ENCODE data around the gene CA5A.

Gene CA5A

DNA sequence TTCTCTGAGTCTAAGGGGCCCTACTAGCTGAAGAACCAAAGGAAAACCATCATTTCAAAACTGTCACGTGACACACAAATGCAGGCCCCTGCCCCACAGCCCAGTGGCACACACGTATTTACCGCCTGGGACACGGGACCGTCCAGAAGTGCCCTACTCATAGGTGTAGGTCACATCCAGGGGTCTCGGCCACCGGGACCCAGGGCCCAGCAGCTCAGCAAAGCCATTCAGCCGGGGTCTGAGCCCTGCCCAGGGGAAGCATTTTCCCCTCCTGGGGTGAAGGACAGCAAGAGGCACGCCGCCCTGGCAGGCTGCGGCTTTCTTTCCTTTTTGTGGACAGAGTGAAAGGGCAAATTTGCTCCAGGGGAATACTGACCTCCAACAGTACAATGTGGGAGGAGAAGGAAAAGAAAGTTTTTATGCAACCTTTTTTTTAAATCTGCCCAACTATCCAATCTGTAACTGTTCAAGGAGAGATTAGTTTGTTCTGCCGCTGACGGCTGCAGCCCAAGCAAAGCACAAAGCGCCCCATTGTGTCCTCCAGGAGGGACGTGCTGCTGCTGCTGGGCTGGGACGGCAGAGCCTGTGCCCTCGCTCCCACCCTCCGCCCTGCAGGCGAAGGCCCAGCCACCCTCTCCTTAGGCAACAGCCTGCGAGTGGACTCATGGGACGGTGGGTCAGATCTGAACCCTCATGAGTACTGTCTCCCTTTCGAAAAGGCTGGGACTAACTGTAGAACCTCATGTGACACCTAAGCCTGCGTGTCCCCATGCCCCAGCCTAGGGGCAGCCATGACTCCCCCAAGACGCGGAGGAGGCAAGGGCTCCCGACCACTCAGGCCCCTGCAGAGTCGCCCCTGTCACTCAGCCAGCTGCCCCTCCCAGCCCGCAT, 88.3 kb downstream of the CA5A start:
- DNase-seq (ENCODE audit: low spot score): no peak

DNA sequence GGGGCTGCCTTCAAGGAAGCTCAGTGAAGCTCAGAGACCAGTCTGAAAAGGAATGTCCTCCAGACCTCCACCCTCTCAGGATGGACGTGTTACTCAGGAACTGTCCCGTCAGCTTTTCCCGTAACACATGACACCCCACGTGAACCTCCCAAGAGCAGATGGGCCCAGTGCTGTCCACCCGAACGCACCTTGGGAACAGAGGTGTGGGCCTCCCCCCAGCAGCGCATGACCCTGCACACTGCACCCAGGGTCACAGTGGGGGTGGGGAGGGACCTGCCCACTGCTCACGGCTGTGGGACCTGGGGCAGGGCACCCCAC, 88.9 kb downstream of the CA5A start:
- DNase-seq (ENCODE audit: low spot score): no peak

DNA sequence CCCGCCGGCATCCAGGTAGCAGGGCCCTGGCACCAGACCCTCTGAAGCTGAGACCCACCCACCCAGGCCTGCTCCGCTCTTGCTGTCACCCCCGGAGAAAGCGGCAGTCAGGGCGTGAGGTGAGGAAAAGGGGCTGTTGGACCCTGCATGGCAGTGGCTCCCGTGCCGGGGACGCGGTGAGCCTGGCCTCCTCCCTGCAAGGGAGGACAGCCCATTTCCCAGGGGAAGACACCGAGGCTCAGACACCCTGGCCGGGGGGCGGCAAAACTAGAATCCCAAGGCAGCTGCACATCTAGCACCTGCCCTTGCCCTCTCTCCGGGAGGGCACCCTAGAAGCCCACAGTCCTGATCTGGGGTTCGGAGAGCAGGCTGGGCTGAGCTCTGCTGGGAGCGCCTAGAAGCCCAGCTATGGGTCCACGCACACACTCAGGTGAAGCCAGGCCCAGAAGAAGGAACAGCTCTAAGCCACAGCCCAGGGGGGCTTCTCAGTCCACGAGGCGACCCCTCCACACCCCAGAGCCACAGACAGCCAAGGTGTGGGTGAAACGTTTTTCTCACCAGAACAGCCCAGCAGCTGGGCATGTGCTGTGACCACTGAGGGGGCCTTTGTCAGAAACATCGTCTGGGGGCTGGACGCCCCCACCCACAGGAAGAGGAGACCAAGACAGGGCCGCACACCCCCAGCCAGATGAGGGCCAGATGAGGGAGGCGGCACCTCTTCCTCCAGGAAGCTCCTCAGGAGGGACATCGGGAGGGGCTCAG, 89.4 kb downstream of the CA5A start:
- no peak for DNase-seq (ENCODE audit: low spot score)

DNA sequence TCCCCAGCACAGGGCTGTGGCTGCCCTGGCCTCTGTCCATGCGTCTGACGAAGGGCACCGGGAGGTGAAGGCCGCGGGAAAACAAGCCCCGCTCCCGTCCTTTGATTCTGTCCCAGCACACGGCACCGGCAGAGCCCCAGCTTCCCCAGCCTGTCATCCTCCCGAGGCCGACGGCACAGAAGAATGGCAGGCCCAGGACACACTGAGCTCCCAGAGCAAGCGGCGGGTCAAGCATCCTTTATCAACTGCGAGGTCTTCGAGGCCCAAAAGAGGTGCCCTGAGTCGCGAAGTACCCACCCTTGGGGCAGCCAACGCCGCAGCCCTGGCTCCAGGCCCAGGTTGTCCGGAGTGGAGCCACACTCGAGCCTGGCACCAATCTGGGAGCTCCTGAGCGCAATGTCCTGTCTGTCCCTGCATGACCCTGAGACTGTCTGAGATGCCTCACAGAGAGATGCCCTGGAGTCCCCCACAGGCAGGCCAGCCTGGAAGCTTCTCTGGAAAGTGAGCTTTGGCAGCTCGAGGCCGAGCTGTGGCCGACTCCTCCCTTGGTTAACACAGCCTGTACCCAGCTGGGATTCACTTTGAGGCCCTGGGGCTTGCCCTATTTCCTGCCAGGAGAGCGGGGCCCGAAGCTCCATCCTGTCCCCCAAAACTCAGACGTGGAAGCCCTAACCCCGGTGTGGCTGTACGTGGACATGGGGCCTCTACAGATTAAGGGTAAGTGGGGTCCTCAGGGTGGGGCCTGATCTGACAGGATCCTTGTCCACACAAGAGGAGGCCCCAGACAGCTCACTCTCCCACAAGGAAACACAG, 90.3 kb downstream of the CA5A start:
- no peak for DNase-seq (ENCODE audit: low spot score)

DNA sequence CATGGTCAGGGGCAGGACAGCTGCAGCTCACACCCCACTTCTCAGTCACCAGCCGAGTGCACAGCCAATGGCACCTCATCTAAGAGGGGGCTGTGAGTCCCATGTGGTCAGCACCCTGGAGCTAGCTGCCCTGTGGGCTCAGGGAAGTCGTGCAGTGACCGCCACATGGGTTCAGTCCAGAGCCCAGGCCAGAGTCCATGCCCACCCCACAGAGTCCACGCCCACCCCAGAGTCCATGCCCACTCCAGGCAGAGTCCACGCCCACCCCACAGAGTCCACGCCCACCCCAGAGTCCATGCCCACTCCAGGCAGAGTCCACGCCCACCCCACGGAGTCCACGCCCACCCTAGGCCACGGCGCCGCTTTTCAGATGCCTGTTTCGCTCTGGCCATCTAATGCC, 91.1 kb downstream of the CA5A start:
- DNase-seq (ENCODE audit: low spot score): no peak

DNA sequence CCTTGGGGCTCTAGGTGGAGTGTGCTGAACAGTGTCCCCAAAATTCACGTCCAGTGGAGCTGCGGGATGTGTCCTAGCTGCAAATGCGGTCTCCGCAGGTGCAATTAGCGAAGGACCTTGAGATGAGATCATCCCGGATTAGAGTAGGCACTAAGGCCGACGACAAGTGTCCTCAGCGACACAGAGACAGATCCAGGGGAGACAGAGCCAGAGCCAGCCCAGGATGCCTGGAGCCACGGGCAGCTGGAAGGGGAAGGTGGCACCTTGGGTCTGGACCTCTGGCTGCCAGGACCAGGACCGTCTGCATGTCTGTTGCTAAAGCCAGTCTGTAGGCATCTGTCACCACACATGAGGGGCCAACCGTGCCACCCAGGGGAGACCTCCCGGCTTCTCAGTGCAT, 91.5 kb downstream of the CA5A start:
- DNase-seq (ENCODE audit: low spot score): no peak

DNA sequence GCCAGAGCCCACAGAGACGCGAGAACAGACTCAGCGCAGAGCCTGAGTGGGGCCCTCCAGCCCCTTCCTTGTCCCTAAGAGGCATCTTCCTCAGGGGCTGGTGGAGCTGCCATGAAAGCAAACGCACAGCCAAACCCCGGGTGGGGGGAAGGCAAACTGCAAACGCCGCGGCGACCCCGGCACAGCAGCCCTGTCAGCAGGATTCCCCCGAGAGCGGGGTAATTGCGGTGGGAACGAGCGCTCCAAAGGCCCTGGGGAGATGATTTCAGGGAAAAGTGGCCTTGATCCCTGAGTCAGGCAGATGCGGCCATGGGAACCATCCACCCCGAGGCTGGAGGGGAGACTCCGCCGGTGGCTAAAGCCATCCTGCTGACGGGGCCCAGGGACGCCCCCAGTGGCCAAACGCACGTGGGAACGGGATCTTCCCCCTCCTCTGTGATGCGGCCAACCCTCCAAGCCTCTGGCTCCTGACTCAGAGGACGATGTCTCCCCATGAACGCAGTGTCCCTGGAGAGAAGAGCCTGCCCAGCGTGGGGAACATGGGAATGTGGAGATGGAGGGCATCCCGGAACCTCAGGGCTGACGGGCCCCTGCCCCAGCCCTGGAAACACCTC, 92.1 kb downstream of the CA5A start:
- DNase-seq (ENCODE audit: low spot score): no peak

DNA sequence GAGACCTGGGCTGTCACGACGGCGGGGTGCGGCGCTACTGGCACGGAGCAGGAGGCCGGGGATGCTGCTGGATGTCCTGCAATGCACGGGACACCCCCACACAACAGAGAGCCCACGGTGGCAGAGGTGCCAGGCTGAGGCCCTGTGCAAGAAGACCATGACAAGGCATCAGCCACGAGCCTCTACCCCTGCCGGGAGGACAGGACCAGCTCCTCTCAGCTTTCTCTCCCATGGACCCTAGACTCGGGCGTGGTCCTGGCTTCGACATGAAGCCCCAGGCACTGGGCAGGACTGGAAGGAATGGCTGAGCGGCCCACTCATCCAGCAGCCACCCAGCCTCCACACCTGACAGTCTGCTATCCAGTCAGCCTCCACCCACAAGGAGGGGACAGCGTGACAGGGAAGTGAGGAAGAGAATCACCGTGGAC, 92.6 kb downstream of the CA5A start:
- DNase-seq (ENCODE audit: low spot score): no peak

DNA sequence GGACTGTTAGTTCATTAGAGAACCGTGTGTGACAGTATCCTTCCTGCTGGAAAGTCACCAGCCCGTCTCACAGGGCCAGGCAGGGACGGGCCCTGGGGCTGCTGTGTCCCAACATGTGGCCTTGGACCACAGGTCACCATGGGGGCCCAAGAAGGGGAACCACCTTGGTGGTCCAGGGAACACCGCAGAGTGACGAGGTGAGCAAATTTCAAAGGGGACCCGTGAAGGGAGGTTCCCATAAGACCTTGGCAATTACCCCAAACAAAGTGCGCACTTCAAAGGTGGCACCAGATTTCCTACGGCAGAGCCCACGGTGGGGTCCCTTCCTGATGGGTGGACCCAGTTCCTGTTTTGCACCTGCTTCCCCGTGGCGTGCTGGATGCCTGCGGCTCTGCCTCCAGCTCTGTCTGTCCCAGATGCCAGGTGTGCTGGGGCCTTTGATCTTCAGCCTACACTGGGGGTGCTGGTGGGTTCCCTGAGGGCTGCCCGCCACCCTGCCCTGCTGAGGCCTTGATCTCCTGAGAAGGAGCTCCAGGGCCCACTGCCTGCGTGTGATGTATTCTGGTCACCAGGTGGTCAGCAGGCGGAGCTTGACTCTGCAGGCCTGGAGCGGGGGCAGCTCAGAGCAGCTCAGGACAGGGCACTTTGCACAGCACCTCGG, 94.0 kb downstream of the CA5A start:
- no peak for DNase-seq (ENCODE audit: low spot score)

DNA sequence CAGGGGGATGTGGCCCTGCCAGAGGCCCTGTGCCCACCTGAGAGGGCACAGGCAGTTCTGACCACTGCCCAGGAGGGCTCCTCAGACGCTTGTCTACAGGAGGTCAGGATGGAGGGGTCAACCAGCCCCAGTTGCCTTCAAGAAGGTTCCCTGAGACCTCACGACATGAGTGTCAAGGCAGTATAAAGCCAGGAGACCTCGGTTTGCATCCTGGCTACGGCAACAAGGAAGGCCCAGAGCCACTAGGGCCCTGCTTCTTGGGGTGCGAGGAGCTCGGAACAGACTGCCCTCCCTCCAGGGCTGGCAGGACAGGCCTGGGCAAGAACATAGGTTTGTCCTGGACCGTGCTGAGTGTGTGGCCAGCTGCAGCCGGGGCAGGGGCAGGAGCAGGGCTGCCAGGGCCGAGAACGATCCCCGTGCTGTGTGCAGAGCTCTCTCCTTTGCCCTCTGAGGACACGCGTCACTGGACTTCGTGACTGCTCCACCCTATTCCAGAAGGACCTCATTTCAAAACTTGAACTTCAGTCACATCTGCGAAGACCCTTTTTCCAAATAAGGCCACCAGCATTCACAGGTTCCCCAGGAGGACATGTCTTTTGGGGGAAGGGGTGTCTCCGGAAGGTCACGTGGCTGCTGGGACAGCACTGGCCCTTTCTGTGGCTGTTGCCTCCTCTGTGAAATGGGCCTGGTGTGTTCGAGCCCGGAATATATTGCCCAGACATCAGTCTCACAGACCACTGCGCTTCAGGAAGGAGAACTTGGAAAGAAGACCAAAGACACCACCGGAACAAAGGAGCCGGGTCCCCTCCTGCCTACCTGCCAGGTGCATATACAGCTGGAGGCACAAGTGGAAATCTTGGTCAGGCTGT, 94.8 kb downstream of the CA5A start:
- no peak for DNase-seq (ENCODE audit: low spot score)

DNA sequence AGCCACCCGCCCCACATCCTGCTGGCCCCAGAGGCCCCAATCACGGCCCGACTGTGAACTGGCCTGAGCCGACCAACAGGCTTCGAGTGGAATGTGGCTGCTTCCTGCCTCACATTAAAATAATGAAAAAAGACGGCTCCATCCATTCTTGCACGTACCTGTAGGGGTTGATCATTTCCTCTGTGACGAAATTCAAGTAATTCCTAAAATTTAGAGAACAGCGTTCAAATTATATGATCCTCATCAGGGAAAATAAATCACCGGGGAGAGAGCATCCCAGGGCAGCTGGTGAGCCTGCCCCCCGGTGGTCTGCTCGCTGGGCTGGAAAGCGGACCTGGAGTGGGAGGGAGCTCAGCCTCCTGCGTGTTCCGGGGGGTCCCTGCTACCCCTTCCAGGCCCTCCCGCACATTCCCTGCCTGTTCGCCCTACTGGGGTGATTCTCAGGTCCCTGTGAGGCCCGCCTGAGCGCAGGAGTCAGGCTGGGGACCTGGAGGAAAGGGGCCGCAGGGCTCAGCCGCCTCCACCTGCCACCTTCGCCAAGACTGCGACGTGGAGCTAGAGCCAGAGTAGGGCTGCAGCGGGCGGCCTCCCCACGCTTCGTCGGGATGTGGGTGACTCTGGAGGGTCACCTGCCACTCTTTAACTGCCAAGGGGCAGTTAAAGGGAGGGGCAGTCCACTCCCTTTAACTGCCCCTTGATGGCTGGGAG, 95.9 kb downstream of the CA5A start:
- DNase-seq (ENCODE audit: low spot score): no peak

DNA sequence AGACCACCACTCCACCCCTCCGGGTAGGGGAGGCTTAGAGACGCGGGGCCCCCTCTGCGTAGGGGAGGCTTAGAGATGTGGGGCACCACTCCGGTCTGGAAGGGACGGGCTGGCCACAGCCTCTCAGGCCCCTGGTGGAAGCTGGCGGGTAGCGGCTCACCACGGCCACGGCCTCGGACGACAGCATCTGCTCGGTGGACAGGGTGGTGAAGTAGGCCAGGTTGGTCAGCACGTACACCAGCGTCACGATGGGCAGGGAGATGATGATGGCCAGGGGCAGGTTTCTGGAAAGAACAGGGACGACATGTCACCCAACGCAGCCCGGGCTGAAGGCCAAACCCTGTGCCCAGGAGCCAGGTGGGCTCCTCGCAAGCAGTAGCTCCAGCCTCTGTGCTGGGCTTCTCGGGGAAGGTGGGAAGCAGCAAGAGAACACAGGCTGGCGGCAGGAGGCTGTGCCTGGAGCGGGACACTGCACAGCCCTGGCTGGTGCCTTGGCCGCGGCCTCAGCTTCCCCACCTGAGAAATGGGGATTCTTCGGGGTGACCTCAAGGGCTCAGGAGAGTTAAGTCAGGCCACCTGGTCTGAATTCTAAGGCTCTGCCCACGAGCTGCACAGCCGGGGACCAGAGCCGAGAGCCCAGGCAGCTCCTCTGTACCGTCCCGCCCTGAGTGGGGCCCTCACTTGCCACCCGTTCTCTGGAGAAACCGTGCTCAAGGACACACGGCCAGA, 96.6 kb downstream of the CA5A start:
- DNase-seq (ENCODE audit: low spot score): no peak

DNA sequence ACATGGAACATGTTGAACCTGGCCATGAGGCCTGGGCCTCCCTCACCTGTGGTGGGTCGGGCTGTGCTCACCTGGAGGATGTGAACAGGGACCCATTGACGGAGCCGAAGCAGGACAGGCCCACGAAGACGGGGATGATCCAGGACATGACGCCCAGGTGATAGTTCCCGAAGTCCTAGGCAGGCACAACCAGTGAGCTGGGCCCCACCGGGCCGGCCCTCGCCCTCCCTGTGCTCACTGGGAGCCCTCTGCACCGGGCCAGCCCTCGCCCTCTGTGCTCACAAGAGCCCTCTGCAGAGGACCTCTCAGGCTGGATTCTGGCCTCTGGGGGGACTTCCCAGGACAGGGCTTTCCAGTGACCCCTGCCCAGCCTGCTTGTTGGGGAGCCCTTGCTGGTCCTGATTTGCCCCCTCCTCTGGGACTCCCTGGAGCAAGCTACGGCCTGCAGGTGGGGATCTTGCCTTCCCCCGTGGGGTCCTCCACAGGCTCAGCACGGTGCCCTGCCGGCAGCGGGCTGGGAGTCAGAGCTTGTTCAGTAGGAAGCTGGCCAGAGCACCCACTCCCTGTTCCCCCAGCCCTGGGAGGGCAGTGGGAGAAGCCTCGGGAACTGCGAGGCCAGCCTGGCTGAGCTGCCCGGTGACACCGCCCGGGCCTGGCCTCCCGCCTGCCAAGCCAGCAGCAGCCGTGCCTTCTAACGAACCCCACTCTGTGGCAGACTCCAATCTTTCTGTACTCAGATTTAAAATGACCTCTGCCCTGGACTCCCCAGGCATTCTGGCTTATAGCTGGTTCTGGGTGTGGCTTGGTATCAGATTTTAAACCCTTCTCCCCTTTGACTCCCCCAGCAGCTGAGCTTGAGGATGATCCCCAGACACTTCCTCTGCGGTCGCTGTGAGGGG, 97.4 kb downstream of the CA5A start:
- no peak for DNase-seq (ENCODE audit: low spot score)

Data from CD4-positive, alpha-beta T cell treated with Interleukin-6 at 100 ng/mL for 8 hours (primary cell).